GM18517 (cell line): ENCODE data around the gene CEACAM3.

Experiments used
- ATAC-seq: cut with Tn5 transposase; IDR thresholded peaks from one replicate; pipeline ENCODE4 v1.9.1; 2021; ENCODE audit warnings: mild to moderate bottlenecking, moderate library complexity; ENCODE audit not compliant: unreplicated experiment

CEACAM3 gene

DNA sequence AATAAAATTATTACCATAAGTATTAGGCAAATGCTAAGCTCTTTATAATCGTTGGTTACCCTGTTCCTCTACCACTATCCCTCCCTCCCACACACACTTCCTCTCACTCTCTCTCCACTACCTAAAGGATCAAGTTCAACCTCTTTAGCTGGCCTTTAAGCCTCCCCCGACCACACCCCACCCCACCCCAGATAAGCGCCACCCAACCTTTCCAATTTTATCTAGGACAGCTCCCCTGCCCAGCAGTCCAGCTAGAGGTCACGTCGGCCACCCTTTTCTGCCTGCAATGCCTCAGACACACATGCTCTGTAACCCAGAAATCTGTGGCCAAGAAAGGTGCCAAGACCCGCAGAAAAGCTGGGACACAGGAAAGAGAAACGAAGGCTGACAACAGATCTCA, 47.0 kb downstream of the CEACAM3 start:
- ATAC-seq = no peak

DNA sequence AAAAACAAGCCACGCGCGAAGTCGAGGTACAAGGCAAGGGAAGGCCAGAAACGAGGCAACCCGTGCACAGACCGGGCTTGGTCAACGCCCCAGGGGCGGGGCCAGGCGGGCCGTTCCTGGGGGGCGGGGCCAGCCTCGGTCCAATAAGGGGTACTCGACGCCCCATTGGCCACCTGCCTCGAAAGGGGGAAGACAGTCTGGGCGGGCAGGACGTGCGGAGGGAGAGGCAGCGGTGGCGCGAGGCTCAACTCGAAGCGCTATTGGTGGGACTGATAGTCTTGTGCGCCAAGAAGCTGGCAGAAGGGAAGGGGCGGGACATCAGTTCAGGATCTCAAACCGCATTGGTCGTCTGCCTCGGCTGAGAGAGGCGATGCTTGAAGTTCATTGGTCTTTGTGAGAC, 48.2 kb downstream of the CEACAM3 start, which contains the start of gene LYPD4:
LYPD4 (minus strand) TSS at position 83 of the 400 bp plus-strand sequence. CDS start 5,398 bp downstream, outside the sequence.
- ATAC-seq = no peak

DNA sequence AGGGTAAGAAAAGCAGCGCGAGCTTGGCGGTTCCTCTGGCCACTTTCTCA, 48.4 kb downstream of the CEACAM3 start, which contains the start of gene DMRTC2:
DMRTC2 (plus strand) TSS at position 42 of the 50 bp plus-strand sequence. CDS start 2,387 bp downstream, outside the sequence.
- no peak for ATAC-seq

DNA sequence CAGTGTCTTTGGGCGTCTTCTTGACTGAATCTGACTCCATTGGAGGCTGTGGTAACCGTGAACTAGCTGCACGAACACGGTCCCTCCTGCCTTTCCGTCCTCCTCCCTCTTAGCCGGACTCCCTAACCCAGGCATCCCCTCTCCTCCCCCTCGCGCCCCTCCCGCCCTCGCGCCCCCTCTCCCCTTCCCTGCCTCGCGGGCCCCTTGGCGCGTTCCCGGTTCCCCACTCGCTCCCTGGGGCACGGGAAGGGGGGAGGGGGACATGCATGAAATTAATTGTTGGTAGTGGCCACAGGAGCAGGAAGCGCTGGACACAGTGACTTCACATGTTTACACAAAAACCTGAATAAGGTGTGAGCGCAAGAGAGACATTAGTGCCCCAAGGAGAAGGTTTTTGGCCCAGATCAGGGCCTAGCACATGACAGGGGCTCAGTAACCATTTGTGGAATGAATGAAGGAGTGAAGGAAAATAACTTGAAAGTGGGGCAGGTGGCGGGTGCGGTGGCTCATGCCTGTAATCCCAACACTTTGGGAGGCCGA, 48.7 kb downstream of the CEACAM3 start:
- no peak for ATAC-seq

DNA sequence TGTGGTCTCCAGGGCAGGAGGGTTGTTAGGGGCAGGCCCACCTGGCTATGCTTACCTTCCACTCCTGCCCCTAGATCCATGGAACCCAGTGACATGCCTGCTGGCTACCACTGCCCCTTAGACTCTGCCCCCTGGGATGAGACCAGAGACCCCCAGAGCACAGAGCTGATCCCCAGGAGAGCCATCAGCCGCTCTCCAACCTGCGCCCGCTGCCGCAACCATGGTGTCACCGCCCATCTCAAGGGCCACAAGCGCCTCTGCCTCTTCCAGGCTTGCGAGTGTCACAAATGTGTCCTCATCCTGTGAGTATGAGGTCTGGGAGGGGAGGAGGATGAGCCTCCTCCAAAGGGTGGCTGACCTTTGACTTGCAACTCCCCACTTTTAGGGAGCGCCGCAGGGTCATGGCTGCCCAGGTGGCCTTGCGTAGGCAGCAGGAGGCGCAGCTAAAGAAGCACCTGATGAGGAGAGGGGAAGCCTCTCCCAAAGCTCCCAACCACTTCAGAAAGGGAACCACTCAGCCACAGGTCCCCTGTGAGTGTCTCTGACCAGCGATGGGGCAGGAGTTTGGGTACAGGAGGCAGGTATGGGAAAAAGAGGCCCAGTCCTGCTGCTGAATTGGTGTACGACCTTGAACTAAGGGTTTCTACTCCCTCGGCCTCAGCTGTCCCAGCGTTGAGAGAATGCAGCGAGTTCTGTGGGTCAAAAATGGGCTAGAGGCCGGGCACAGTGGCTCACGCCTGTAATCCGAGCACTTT, 51.1 kb downstream of the CEACAM3 start:
- no peak for ATAC-seq

DNA sequence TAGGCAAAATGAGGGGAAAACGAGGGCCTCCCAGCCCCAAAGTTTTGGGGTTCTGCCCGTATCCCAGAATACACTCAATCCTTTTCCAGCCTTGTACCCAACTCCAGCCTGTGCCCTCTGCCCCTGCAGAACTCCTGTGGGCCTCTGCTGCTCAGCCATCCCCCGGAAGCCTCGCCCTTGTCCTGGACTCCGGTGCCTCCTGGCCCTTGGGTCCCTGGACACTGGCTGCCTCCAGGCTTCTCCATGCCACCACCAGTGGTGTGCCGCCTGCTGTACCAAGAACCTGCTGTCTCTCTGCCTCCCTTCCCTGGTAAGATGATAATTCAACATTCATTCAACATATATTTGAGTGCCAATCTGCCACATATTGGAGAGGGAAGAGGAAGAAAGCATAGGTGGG, 52.3 kb downstream of the CEACAM3 start:
- no peak for ATAC-seq

DNA sequence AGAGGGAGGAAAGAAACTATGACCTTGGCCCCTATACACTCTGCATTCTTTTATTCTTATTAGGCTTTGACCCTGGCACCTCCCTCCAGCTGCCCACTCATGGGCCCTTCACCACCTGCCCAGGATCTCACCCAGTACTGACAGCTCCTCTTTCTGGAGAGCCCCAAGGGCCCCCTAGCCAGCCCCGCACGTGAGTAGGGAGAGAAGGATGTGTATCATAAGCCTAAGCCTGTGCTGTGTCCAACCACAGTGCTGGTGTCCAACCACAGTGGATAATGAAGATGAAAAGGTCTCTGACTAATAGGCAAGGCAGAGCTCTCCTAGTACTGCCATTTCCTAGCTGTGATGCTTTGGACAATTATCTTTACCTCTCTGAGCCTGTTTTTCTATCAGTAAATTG, 52.7 kb downstream of the CEACAM3 start:
- no peak for ATAC-seq

DNA sequence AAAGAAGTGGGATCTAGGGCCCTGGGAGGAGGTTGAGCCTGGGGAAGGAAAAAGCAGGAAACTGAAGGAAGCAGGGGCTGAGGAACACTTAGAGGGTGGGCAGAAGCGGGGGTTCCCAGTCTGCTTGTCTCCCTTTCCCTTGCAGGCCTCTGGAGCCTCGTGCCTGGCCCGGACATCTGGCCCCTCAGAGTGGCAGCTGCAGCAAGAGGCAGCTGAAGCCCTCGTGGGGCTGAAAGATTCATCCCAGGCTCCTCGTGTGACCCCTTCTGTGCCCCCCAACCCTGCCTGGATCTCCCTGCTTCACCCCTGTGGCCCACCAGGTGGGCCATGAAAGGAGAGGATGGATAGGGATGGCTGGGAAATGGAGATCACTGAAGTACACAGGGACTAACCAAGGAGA, 54.0 kb downstream of the CEACAM3 start:
- no peak for ATAC-seq

DNA sequence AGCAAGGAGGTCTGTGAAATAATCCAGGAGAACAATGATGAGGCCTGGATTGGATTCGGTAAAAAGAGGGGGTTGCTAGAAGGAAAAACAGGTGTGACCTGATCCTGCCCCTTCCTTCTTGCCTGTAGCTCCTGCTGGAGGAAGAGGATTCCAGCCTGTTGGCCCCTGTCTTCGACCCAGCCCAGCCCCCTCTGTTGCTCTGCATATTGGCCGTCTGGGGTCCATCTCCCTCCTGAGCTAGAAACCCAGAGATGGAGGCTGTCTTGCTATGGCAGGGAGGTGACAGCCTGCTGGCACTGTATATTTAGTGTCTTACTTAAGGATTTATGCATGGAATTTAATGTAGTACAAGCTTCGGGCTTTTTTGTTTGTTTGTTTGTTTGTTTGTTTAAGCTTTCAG, 55.1 kb downstream of the CEACAM3 start:
- no peak for ATAC-seq

DNA sequence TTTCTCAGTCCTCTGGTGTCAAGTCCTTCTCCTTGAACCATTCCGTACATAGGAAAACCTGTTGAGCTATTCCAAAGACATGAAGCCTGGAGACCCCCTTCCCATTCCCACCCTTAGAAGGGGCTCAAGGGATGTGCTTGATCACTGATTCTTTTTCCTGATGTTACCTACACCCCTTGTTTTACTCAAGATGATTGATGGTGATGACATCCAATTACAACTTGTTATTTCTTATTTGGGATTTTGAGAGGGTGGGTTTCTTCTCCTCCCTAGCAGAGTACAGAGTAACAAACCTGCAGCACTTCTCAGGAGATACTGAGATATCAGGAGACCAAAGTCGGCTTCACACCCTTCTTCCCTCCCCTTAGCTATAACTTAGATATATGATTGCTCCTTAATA, 57.0 kb downstream of the CEACAM3 start:
- ATAC-seq = no peak

DNA sequence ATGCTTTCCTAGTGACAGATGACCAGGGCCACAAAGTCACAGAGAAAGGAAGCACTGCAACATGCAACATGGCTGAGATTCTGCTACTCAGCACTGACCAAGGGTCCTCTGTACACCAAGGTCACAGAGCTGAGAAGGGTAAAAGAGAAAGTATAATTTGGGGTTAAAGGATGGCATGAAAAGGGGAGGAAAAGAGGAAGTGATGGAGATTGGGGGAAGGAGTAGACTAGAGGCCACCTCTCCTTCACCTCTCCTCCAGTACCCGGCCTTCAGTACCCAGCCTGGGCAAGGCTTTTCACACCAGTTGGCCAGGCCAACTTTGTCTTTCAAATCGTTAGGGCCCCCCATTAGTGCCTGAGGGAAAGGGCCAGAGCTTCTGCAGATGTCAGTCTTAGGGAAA, 57.4 kb downstream of the CEACAM3 start:
- ATAC-seq = no peak

DNA sequence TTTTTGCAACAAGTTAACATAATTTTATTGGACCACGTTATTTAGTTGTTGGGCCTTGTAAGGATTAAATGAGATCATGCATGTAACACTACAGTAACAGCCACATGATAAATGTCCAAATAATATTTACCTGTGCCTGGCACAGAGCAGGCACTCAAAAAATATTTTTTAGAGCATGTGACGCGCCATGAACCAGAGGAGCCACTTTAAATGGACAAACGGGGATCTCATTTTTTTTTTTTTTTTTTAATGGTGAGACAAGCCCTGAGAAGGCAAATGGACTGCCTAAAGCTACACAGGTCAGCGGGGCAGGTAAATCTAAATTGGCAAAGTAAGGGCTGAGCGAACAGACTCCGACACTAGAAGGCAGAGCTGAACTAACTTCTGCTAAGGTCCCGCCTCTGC, 62.8 kb downstream of the CEACAM3 start:
- no peak for ATAC-seq

DNA sequence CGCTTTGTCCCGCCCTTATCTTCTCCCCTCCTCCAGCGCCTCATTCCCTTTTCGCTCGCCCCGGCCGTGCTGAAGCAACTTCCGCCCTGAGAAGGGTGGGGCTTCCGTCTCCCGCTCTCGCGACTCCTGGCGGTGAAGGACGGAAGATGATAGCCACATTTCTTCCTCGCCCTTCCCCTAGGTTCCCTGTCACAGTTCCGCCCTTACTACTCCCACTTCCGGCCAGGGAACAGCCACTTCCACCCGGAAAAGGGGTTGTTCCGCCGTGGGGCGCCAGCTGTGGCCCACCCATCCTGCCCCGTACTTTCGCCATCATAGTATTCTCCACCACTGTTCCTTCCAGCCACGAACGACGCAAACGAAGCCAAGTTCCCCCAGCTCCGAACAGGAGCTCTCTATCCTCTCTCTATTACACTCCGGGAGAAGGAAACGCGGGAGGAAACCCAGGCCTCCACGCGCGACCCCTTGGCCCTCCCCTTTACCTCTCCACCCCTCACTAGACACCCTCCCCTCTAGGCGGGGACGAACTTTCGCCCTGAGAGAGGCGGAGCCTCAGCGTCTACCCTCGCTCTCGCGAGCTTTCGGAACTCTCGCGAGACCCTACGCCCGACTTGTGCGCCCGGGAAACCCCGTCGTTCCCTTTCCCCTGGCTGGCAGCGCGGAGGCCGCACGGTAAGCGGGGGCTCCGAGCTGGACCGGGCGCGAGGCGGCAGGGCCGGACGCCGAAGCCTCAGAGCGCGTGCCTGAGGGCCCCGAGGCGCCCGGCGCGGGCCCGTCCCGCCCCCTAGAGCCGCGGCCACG, 63.4 kb downstream of the CEACAM3 start, which contains the start of gene RPS19:
RPS19 (plus strand) TSS at position 638 of the 801 bp plus-strand sequence. CDS start 520 bp downstream, outside the sequence.
- ATAC-seq = peak; percentile 74

DNA sequence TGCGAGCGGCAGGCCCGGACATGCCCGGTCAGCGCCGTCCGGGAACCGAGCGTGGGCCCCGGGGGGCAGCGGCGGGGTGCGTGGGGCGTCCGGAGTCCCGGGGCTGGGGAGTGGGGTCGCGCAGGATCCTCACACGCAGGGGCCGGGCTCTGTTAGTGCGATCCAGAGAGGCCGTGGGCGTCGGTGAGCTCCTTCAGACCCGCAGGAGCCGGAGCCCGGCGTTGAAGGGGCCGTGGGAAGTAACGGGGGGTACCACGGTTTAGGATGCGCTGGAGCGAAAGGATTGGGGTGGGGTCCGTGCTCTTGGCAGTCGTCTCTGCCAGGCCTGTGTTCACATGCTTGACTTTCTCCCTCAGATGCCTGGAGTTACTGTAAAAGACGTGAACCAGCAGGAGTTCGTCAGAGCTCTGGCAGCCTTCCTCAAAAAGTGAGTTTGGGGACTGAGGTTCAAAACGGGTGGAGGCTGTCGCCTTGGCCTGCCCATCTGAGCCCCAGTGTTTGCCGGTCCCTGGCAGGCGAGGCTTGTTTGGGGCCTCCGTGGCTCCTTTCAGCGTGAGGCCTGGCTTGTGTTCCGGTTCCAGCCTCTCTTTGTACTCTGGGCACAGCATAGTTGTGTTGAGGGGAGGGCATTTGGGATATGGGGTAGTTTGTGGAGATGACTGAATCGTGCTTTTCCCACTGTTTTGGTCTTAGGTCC, 64.2 kb downstream of the CEACAM3 start:
- no peak for ATAC-seq
